ENCODE results near the gene CCDC61. TPM values are rescaled to one million over a fixed set of nuclear protein-coding genes. Genes with fewer than 3 reads are reported as not detected.

CCDC61 gene
- total RNA-seq, 4 donors from 2014 or later: 7.2 to 14.4 (median 10.4) TPM

DNA sequence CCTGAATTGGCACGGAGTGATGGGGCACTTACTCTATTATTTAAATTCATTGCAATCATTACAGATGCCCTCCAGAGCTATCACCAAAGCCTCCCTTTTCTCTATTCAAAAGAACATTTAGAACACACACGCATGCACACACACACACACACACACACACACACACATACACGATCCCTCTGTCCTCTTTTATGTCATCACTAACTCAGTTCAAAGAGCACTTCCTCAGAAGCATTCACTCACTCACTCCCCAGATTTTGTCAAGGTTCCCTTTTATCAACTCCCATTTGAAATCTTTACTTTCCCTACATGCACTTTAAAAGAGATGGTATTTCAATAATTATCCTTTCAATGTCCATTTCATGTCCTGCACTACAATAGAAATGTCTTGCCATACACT lies 67.9 kb downstream of the CCDC61 start:
- WGBS, 2 donors: 73 to 74% methylated on average over 3 of the region's 3 CpGs
- no peak overlapping the region for H3K4me3 ChIP-seq (ENCODE audit: low read depth, poor library complexity, severe bottlenecking)
- DNase-seq (ENCODE audit: low spot score in 2 of 2): no peak
- intact Hi-C loops (cut with DNase I; ENCODE audit: low total_unique reads): no loop called here
- TF ChIP-seq, protein P1, sequence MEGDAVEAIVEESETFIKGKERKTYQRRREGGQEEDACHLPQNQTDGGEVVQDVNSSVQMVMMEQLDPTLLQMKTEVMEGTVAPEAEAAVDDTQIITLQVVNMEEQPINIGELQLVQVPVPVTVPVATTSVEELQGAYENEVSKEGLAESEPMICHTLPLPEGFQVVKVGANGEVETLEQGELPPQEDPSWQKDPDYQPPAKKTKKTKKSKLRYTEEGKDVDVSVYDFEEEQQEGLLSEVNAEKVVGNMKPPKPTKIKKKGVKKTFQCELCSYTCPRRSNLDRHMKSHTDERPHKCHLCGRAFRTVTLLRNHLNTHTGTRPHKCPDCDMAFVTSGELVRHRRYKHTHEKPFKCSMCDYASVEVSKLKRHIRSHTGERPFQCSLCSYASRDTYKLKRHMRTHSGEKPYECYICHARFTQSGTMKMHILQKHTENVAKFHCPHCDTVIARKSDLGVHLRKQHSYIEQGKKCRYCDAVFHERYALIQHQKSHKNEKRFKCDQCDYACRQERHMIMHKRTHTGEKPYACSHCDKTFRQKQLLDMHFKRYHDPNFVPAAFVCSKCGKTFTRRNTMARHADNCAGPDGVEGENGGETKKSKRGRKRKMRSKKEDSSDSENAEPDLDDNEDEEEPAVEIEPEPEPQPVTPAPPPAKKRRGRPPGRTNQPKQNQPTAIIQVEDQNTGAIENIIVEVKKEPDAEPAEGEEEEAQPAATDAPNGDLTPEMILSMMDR (IDR thresholded peaks at IDR 0.05): no peak
- no peak for TF ChIP-seq POLR2A (IDR thresholded peaks at IDR 0.05)

DNA sequence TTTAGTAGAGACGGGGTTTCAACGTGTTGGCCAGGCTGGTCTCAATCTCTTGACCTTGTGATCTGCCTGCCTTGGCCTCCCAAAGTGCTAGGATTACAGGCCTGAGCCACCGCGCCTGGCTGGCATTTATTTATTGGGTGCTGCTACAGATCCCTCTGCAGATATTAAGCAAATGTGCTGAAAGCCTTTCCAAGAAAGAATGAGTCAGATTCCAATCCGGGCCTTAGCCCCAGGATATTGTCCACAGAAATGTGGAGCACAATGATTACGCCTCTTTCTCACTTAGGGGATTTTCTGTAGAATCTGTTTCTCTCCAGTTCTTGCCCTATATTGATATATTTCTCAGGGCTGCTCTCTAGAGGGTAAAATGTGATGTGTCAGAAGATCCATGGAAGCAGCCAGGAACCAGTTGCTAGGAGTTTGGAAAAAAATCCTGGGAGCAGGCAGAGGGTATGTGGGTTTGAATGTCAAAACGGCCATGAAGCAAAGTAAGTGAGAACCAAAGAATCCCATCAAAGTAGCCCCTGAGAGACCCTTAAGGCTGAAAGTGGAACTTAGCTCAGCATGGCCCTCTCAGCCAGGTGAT lies 70.3 kb downstream of the CCDC61 start:
- DNase-seq (ENCODE audit: low spot score in 2 of 2): no peak
- intact Hi-C loops (cut with DNase I; ENCODE audit: low total_unique reads): no loop called here
- H3K4me3 ChIP-seq (ENCODE audit: low read depth, poor library complexity, severe bottlenecking): no peak overlapping the region
- 38 to 40% methylated on average over 7 of the region's 7 CpGs for WGBS, 2 donors
- TF ChIP-seq POLR2A (IDR thresholded peaks at IDR 0.05): no peak
- TF ChIP-seq, protein P1 (IDR thresholded peaks at IDR 0.05): no peak

DNA sequence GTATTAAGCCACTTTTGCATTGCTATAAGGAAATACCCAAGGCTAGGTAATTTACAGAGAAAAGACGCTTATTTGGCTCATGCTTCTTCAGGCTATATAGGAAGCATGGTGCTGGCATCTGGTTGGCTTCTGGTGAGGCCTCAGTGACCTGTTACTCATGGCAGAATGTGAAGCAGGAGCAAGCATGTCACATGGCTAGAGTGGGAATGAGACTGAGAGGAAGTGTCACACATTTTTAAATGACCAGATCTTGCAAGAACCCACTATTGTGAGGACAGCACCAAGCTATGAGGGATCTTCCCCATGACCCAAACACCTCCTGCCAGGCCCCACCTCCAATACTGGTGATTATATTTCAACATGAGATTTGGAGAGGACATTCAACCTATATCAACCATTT lies 71.2 kb downstream of the CCDC61 start:
- TF ChIP-seq POLR2A (IDR thresholded peaks at IDR 0.05): no peak
- TF ChIP-seq, protein P1 (IDR thresholded peaks at IDR 0.05): no peak
- 68 to 87% methylated on average over 1 of the region's 1 CpG for WGBS, 2 donors
- intact Hi-C loops (cut with DNase I; ENCODE audit: low total_unique reads): no loop called here
- no peak overlapping the region for H3K4me3 ChIP-seq (ENCODE audit: low read depth, poor library complexity, severe bottlenecking)
- no peak for DNase-seq (ENCODE audit: low spot score in 2 of 2)

DNA sequence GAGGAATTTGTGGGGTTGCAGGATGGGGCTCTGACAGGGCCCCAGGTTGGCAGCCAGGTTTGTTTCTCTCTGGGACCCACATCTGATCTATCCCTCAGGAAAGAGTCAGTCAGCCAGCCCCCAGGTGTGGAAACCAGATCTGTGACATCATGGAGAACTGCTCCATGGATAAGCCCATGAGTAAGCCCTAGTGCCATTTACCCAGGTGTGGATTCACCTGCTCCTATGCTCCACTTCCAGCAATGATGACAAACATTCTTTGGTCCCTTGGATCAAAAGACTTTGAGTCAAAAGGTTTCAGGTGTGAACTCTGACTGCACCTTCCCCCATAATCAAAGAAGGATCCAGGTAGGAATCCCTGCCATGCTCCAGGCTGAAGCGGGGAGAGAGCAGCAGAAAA lies 72.4 kb downstream of the CCDC61 start:
- DNase-seq (ENCODE audit: low spot score in 2 of 2): no peak
- intact Hi-C loops (cut with DNase I; ENCODE audit: low total_unique reads): no loop called here
- no peak overlapping the region for H3K4me3 ChIP-seq (ENCODE audit: low read depth, poor library complexity, severe bottlenecking)
- TF ChIP-seq, protein P1 (IDR thresholded peaks at IDR 0.05): no peak
- no peak for TF ChIP-seq POLR2A (IDR thresholded peaks at IDR 0.05)
- WGBS, 2 donors: 86 to 93% methylated on average over 1 of the region's 1 CpG

MicroRNA genes within 50 kb of the gene (microRNA counts, 767-probe panel; counts per million panel counts)
- 0 to 358 counts per million in 2 donors for microRNA hsa-miR-769-3p
- microRNA hsa-miR-769-5p: 0 to 358 counts per million in 2 donors

Small RNA genes within 50 kb of the gene (microRNA-seq; reads per million reads assigned to microRNA genes)
- 73.6 to 101 reads per million in 2 donors for gene MIR769 (ENCODE audit: borderline number of aligned reads in 1 of 2, borderline replicate concordance in 2 of 2)

Other genes with a start within 250 kb of the CCDC61 start
- gene SIX5, start 226.2 kb upstream of the CCDC61 start, total RNA-seq: 10 to 100 TPM; 12.6 to 17.3 (median 13.8) TPM
- gene DMPK, start 213.0 kb upstream of the CCDC61 start, total RNA-seq: 10 to 100 TPM in 3 of 4 donors, 1 to 10 TPM in 1; 8.8 to 20.2 (median 13.8) TPM
- gene DMWD, start 202.6 kb upstream of the CCDC61 start, total RNA-seq: 10 to 100 TPM; 20.0 to 31.0 (median 28.0) TPM
- gene RSPH6A, start 180.2 kb upstream of the CCDC61 start, total RNA-seq: not detected
- gene SYMPK, start 132.3 kb upstream of the CCDC61 start, total RNA-seq: 10 to 100 TPM; 30.3 to 62.8 (median 46.6) TPM
- gene FOXA3, start 131.1 kb upstream of the CCDC61 start, total RNA-seq: under 1 TPM in 1 of 4 donors, not detected in 3; 0.12 TPM
- gene IRF2BP1, start 109.3 kb upstream of the CCDC61 start, total RNA-seq: 10 to 100 TPM; 38.9 to 44.0 (median 42.8) TPM
- gene MYPOP, start 92.9 kb upstream of the CCDC61 start, total RNA-seq: 1 to 10 TPM; 2.0 to 8.0 (median 7.2) TPM
- gene NANOS2, start 80.7 kb upstream of the CCDC61 start, total RNA-seq: not detected
- gene NOVA2, start 21.6 kb upstream of the CCDC61 start, total RNA-seq: under 1 TPM; 0.25 to 0.91 (median 0.66) TPM
- gene PGLYRP1, start 27.6 kb downstream of the CCDC61 start, total RNA-seq: not detected
- 1 to 10 TPM in 3 of 4 donors, under 1 TPM in 1; 0.80 to 5.5 (median 2.7) TPM for gene IGFL4, start 45.5 kb downstream of the CCDC61 start, total RNA-seq
- gene IGFL3, start 129.2 kb downstream of the CCDC61 start, total RNA-seq: 10 to 100 TPM; 19.0 to 46.7 (median 24.9) TPM
- gene IGFL2, start 152.8 kb downstream of the CCDC61 start, total RNA-seq: 10 to 100 TPM in 3 of 4 donors, 1 to 10 TPM in 1; 7.2 to 26.9 (median 24.9) TPM
- under 1 TPM in 2 of 4 donors, not detected in 2; 0.55 to 0.88 TPM for gene IGFL1, start 234.3 kb downstream of the CCDC61 start, total RNA-seq